WTC11 (cell line): ENCODE results near the gene ZNF189. TPM values are rescaled to one million over a fixed set of nuclear protein-coding genes. Genes with fewer than 3 reads are reported as not detected.

ENCODE experiments used
- ATAC-seq: fragments of 200-7000 bp; cut with Tn5 transposase; 2 replicates; pipeline ENCODE4 v1.10.0; 2021; ENCODE audit warnings: mild to moderate bottlenecking, moderate library complexity
- CTCF ChIA-PET: fragments of 300-600 bp; sonication (Branson Sonifier 250); formaldehyde crosslinking; loops from one replicate; lab custom pipeline; 2021; ENCODE audit warnings: antibody characterized with exemption; lab: Charles Lee
- POLR2A ChIA-PET: fragments of 350-600 bp; sonication (Branson Sonifier 250); formaldehyde crosslinking; loops from one replicate; lab custom pipeline; 2021; ENCODE audit warnings: antibody characterized with exemption; lab: Charles Lee
- DNase-seq: peaks from one replicate; pipeline ENCODE4 v3.0.0; 2021; ENCODE audit warnings: low spot score
- H3K27ac Mint-ChIP-seq: 2 replicates; pipeline ENCODE4 v1.8.0; 2021; ENCODE audit warnings: mixed read lengths
- H3K27me3 Mint-ChIP-seq: 2 replicates; pipeline ENCODE4 v1.8.0; 2021; ENCODE audit warnings: low read depth, mild to moderate bottlenecking, moderate library complexity, mixed read lengths
- H3K36me3 Mint-ChIP-seq: 2 replicates; pipeline ENCODE4 v1.8.0; 2021; ENCODE audit warnings: mixed read lengths
- H3K4me1 Mint-ChIP-seq: 2 replicates; pipeline ENCODE4 v1.8.0; 2022; ENCODE audit warnings: mixed read lengths
- H3K4me3 Mint-ChIP-seq: 2 replicates; pipeline ENCODE4 v1.8.0; 2021; ENCODE audit warnings: mild to moderate bottlenecking, moderate library complexity, mixed read lengths
- H3K9me3 Mint-ChIP-seq: 2 replicates; pipeline ENCODE4 v1.8.0; 2021; ENCODE audit warnings: mixed read lengths
- CBFB ChIP-seq: sonication (generic); formaldehyde crosslinking; IDR thresholded peaks from 2 replicates; pipeline ENCODE4 v1.8.1; 2022; ENCODE audit warnings: mild to moderate bottlenecking, low read depth, missing genetic modification reagents
- ELF4 ChIP-seq: sonication (generic); formaldehyde crosslinking; IDR thresholded peaks from 2 replicates; pipeline ENCODE4 v1.8.1; 2022; ENCODE audit warnings: low read depth, mild to moderate bottlenecking, moderate library complexity, missing genetic modification reagents
- FOXK1 ChIP-seq: sonication (generic); formaldehyde crosslinking; IDR thresholded peaks from 2 replicates; pipeline ENCODE4 v1.8.0; 2022; ENCODE audit warnings: mild to moderate bottlenecking, moderate library complexity, missing genetic modification reagents
- NFE2L1 ChIP-seq: sonication (generic); formaldehyde crosslinking; IDR thresholded peaks from 2 replicates; pipeline ENCODE4 v1.8.1; 2023; ENCODE audit warnings: missing genetic modification reagents
- ZBTB21 ChIP-seq: sonication (generic); formaldehyde crosslinking; IDR thresholded peaks from 2 replicates; pipeline ENCODE4 v1.8.1; 2023; ENCODE audit warnings: mild to moderate bottlenecking, missing genetic modification reagents, borderline replicate concordance
- total RNA-seq: library from RNA; stranded (reverse); gene quantifications from 3 replicates; pipeline ENCODE4 v1.2.3, GENCODE V29; 2021
- TF ChIP-seq, protein P1 (sequence below): sonication (generic); formaldehyde crosslinking; IDR thresholded peaks from 2 replicates; pipeline ENCODE4 v1.8.0; 2023; ENCODE audit warnings: missing genetic modification reagents, mild to moderate bottlenecking, borderline replicate concordance
- TF ChIP-seq, protein P2 (sequence below): sonication (generic); formaldehyde crosslinking; conservative IDR thresholded peaks from 2 replicates; pipeline ENCODE4 v1.8.1; 2023; ENCODE audit warnings: mild to moderate bottlenecking, low read depth, missing genetic modification reagents, moderate library complexity
- TF ChIP-seq, protein P3 (sequence below): fragments of 250-450 bp; sonication (Bioruptor Pico); IDR thresholded peaks from 2 replicates; pipeline ENCODE4 v1.9.0; 2021; ENCODE audit warnings: mild to moderate bottlenecking
- TF ChIP-seq, protein P4 (sequence below): fragments of 250-450 bp; sonication (Bioruptor Pico); IDR thresholded peaks from 2 replicates; pipeline ENCODE4 v1.8.0; 2021; ENCODE audit warnings: mild to moderate bottlenecking
- TF ChIP-seq, protein P5 (sequence below): fragments of 250-450 bp; sonication (Bioruptor Pico); IDR thresholded peaks from 2 replicates; pipeline ENCODE4 v1.9.0; 2021; ENCODE audit warnings: moderate library complexity, mild to moderate bottlenecking, inconsistent platforms, borderline replicate concordance
- TF ChIP-seq, protein P6 (sequence below): fragments of 250-450 bp; sonication (Bioruptor Pico); conservative IDR thresholded peaks from 2 replicates; pipeline ENCODE4 v1.9.0; 2021; ENCODE audit warnings: mild to moderate bottlenecking

ZNF189 gene
- total RNA-seq, 1 experiment from 2014 or later: 10.3 TPM

DNA sequence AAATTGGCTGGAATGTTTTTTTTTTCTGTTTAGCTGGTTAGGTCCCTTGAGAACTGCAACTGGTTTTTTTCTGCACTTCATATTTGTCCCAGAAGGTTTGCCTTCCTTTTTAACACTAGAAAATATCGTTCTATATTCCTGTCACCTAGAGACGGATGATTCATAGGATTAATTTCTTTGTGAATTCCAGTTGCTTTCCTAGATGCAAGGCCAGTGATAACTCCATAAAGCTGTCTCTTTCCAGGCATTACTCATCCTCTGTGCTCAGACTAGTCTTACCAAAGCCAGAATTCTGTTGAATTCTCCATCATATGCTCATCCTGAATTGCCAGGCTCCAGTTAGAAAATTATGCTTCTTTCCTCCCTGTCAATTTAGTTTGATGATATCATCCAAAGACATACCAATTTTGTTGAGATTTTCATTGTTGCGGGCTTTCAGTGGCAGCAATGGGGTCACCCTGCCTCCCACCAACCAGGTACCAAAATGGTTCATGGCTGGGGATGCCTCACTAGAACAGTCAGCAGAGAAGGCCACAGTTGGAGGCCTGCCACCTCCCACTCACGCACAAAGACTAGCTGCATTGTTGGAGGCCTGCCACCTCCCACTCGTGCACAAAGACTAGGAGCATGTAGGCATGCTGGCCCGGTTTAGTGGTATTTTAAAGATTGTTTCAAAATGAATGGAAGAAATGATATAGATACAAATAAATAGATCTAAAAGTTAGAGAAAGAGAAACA, 22.4 kb upstream of the ZNF189 start (continued):
- TF ChIP-seq, protein P1, sequence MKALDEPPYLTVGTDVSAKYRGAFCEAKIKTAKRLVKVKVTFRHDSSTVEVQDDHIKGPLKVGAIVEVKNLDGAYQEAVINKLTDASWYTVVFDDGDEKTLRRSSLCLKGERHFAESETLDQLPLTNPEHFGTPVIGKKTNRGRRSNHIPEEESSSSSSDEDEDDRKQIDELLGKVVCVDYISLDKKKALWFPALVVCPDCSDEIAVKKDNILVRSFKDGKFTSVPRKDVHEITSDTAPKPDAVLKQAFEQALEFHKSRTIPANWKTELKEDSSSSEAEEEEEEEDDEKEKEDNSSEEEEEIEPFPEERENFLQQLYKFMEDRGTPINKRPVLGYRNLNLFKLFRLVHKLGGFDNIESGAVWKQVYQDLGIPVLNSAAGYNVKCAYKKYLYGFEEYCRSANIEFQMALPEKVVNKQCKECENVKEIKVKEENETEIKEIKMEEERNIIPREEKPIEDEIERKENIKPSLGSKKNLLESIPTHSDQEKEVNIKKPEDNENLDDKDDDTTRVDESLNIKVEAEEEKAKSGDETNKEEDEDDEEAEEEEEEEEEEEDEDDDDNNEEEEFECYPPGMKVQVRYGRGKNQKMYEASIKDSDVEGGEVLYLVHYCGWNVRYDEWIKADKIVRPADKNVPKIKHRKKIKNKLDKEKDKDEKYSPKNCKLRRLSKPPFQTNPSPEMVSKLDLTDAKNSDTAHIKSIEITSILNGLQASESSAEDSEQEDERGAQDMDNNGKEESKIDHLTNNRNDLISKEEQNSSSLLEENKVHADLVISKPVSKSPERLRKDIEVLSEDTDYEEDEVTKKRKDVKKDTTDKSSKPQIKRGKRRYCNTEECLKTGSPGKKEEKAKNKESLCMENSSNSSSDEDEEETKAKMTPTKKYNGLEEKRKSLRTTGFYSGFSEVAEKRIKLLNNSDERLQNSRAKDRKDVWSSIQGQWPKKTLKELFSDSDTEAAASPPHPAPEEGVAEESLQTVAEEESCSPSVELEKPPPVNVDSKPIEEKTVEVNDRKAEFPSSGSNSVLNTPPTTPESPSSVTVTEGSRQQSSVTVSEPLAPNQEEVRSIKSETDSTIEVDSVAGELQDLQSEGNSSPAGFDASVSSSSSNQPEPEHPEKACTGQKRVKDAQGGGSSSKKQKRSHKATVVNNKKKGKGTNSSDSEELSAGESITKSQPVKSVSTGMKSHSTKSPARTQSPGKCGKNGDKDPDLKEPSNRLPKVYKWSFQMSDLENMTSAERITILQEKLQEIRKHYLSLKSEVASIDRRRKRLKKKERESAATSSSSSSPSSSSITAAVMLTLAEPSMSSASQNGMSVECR (CRISPR knock-in tag): no peak
- TF ChIP-seq ELF4 (no peak), CBFB (CRISPR knock-in tag) (no peak), NFE2L1 (CRISPR knock-in tag) (no peak), ZBTB21 (CRISPR knock-in tag) (no peak)
- TF ChIP-seq, protein P2, sequence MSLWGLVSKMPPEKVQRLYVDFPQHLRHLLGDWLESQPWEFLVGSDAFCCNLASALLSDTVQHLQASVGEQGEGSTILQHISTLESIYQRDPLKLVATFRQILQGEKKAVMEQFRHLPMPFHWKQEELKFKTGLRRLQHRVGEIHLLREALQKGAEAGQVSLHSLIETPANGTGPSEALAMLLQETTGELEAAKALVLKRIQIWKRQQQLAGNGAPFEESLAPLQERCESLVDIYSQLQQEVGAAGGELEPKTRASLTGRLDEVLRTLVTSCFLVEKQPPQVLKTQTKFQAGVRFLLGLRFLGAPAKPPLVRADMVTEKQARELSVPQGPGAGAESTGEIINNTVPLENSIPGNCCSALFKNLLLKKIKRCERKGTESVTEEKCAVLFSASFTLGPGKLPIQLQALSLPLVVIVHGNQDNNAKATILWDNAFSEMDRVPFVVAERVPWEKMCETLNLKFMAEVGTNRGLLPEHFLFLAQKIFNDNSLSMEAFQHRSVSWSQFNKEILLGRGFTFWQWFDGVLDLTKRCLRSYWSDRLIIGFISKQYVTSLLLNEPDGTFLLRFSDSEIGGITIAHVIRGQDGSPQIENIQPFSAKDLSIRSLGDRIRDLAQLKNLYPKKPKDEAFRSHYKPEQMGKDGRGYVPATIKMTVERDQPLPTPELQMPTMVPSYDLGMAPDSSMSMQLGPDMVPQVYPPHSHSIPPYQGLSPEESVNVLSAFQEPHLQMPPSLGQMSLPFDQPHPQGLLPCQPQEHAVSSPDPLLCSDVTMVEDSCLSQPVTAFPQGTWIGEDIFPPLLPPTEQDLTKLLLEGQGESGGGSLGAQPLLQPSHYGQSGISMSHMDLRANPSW (CRISPR knock-in tag): no peak
- TF ChIP-seq, protein P3, sequence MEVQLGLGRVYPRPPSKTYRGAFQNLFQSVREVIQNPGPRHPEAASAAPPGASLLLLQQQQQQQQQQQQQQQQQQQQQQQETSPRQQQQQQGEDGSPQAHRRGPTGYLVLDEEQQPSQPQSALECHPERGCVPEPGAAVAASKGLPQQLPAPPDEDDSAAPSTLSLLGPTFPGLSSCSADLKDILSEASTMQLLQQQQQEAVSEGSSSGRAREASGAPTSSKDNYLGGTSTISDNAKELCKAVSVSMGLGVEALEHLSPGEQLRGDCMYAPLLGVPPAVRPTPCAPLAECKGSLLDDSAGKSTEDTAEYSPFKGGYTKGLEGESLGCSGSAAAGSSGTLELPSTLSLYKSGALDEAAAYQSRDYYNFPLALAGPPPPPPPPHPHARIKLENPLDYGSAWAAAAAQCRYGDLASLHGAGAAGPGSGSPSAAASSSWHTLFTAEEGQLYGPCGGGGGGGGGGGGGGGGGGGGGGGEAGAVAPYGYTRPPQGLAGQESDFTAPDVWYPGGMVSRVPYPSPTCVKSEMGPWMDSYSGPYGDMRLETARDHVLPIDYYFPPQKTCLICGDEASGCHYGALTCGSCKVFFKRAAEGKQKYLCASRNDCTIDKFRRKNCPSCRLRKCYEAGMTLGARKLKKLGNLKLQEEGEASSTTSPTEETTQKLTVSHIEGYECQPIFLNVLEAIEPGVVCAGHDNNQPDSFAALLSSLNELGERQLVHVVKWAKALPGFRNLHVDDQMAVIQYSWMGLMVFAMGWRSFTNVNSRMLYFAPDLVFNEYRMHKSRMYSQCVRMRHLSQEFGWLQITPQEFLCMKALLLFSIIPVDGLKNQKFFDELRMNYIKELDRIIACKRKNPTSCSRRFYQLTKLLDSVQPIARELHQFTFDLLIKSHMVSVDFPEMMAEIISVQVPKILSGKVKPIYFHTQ (CRISPR knock-in tag): no peak
- TF ChIP-seq, protein P4, sequence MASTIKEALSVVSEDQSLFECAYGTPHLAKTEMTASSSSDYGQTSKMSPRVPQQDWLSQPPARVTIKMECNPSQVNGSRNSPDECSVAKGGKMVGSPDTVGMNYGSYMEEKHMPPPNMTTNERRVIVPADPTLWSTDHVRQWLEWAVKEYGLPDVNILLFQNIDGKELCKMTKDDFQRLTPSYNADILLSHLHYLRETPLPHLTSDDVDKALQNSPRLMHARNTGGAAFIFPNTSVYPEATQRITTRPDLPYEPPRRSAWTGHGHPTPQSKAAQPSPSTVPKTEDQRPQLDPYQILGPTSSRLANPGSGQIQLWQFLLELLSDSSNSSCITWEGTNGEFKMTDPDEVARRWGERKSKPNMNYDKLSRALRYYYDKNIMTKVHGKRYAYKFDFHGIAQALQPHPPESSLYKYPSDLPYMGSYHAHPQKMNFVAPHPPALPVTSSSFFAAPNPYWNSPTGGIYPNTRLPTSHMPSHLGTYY: no peak
- TF ChIP-seq, protein P5, sequence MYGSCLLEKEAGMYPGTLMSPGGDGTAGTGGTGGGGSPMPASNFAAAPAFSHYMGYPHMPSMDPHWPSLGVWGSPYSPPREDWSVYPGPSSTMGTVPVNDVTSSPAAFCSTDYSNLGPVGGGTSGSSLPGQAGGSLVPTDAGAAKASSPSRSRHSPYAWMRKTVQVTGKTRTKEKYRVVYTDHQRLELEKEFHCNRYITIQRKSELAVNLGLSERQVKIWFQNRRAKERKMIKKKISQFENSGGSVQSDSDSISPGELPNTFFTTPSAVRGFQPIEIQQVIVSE (CRISPR knock-in tag): no peak

DNA sequence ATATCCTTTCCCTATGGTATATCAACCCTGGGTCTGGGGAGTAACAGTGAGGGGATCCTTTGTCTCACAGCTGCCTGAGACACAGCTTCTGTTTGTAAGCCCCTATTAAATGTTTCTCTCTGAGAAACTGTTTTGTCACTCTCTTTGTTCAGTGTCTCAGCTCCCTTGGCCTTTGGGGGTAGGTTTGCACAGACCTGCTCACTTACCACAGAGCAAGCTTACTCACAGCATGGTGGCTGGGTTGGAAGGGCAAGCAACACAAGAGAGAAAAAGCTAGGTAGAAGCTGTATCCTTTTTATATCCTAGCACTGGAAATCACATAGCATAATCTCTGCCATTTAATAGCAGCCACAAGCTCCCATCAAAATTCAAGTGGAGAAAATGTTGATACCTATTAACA, 18.4 kb upstream of the ZNF189 start:
- TF ChIP-seq, protein P6, sequence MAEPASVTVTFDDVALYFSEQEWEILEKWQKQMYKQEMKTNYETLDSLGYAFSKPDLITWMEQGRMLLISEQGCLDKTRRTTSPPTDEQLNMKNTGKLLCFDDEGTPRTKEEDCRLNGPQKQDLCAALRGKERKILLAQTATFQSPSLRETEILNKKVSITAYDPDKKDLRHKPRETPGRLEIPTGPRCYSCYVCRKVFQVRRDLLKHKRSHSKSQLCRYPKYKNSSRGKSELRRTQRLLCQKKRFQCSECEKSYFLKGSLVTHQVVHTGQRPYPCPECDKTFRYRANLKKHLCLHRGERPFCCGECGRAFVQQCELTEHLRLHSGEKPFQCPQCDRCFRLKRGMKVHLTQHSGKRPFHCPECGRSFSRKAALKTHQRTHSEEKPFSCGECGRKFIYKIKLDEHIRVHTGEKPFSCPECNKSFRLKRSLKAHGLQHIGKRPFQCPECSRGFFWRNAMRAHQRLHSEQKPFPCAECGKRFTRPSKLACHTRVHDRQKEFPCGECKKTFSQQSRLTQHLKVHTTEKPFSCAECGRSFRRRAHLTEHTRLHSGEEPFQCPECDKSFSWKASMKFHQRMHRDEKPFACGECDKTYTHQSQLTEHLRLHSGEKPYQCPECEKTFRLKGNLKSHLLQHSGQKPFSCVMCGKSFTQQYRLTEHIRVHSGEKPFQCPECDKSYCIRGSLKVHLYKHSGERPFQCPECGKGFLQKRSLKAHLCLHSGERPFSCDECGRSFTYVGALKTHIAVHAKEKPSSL (CRISPR knock-in tag): no peak
- no peak for TF ChIP-seq FOXK1 (CRISPR knock-in tag)
- TF ChIP-seq, protein P1 (CRISPR knock-in tag): no peak
- TF ChIP-seq, all 79 proteins: peak for 0
- H3K36me3 Mint-ChIP-seq: peaks cover 26% of the 10 kb centered on the region
- H3K27me3 Mint-ChIP-seq: no peaks in the 10 kb centered on the region
- H3K27ac Mint-ChIP-seq: no peak overlapping the region
- POLR2A ChIA-PET: no interaction called here
- H3K4me1 Mint-ChIP-seq: peaks cover 34% of the 10 kb centered on the region
- no peak overlapping the region for H3K4me3 Mint-ChIP-seq
- H3K9me3 Mint-ChIP-seq: peaks cover 32% of the 10 kb centered on the region
- ATAC-seq (no peak), DNase-seq (no peak)
- CTCF ChIA-PET: interaction anchor here (0.7 to 1.5 kb wide), 3 partner anchors 9 to 78 kb away, joined by 3 read pairs; no protein-coding TSS in a partner anchor
